ENCODE measurements around the gene POP5.

GRCh38 chr12:120590741-120591407 is 9.7 kb upstream of the POP5 start:
- TF ChIP-seq CTCF (conservative IDR thresholded peaks at IDR 0.05; ENCODE audit: low read depth in 2 of 2) (no peak), CREB1 (CRISPR knock-in tag; IDR thresholded peaks at IDR 0.05; ENCODE audit: low read depth) (no peak), POLR2AphosphoS5 (IDR thresholded peaks at IDR 0.05; ENCODE audit: low read depth) (no peak), EZH2 (IDR thresholded peaks at IDR 0.05; ENCODE audit: low read depth, unreplicated experiment) (no peak), EZH2phosphoT487 (IDR thresholded peaks at IDR 0.05; ENCODE audit: unreplicated experiment) (no peak), REST (IDR thresholded peaks at IDR 0.05; ENCODE audit: unreplicated experiment) (no peak)
